Thyroid gland (tissue), 4 donors: ENCODE measurements around the gene ZNF672. TPM values are rescaled to one million over a fixed set of nuclear protein-coding genes. Genes with fewer than 3 reads are reported as not detected.

Experiments
- DNase-seq, 2 donors: peaks; one replicate each; pipeline ENCODE4 v3.0.0-alpha.2; 2019
- H3K27ac ChIP-seq, 3 donors: fragments of 200-600 bp; sonication (generic); 1 replicate in 2 of 3; 2 replicates in 1 of 3; pipeline ENCODE4 v1.5.1; 2016 to 2019; ENCODE audit warnings: mild to moderate bottlenecking in 1 of 3, moderate library complexity in 1 of 3
- H3K27me3 ChIP-seq: fragments of 200-600 bp; sonication (generic); one replicate; pipeline ENCODE4 v1.5.1; 2019
- H3K36me3 ChIP-seq, 2 donors: fragments of 200-600 bp; sonication (generic); one replicate each; pipeline ENCODE4 v1.5.1; 2016 to 2019
- H3K4me1 ChIP-seq, 2 donors: fragments of 200-600 bp; sonication (generic); one replicate each; pipeline ENCODE4 v1.5.1; 2017 to 2019
- H3K4me3 ChIP-seq, 3 donors: fragments of 200-600 bp; sonication (generic); replicated peaks in 1 of 3; 1 replicate in 2 of 3; 2 replicates in 1 of 3; pipeline ENCODE4 v1.5.1; 2016; ENCODE audit warnings: mild to moderate bottlenecking in 1 of 3
- H3K9me3 ChIP-seq: fragments of 200-600 bp; sonication (generic); one replicate; pipeline ENCODE4 v1.5.1; 2017
- POLR2A ChIP-seq, 2 donors: fragments of 450-650 bp; IDR thresholded peaks; one replicate each; pipeline ENCODE4 v1.6.1; 2017; ENCODE audit warnings: antibody characterized with exemption in 2 of 2, mild to moderate bottlenecking in 2 of 2, moderate library complexity in 1 of 2
- WGBS, 2 donors: methylation state at CpG; one replicate each; pipeline ENCODE4 v1.1.5; 2017; 5-methylcytosine and 5-hydroxymethylcytosine counted together
- intact Hi-C: fragments of 100-400 bp; cut with DNase I; formaldehyde crosslinking; loops from one replicate; pipeline ENCODE4 v1.15.1; 2023
- total RNA-seq, 4 donors: library from RNA; depleted of rRNA; stranded (reverse); fragments of >200 nt; gene quantifications; one replicate each; pipeline ENCODE4 v1.2.3, GENCODE V29; 2016
- TF ChIP-seq, protein P1 (sequence below), 6 experiments: fragments of 200-600 bp in 3 of 6; fragments of 450-650 bp in 3 of 6; sonication (generic) in 3 of 6; IDR thresholded peaks; one replicate each; pipeline ENCODE4 v1.5.1; 2016 to 2019; ENCODE audit warnings: antibody characterized with exemption in 6 of 6, mild to moderate bottlenecking in 2 of 6, inconsistent platforms in 1 of 6, moderate library complexity in 1 of 6

The ZNF672 gene
- total RNA-seq, 4 donors from 2014 or later, result 43.5 to 82.2 (median 53.7) TPM

DNA sequence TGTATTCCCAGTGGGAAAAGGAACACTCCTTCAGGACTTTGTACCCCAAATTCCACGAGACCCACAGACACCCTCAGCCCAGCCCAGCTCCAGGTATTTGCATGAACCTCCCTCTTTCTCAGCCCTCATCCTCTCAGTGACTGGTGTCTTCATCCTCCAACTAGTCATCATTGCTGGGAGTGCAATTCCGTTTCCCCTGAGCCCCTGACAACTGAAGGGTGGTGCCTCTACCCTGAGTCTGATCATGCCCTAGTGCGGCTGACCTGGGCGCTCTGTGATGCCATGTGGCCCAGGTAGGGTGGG lies 24.6 kb downstream of the ZNF672 start:
- no peak for TF ChIP-seq POLR2A (IDR thresholded peaks at IDR 0.05)
- TF ChIP-seq, protein P1, sequence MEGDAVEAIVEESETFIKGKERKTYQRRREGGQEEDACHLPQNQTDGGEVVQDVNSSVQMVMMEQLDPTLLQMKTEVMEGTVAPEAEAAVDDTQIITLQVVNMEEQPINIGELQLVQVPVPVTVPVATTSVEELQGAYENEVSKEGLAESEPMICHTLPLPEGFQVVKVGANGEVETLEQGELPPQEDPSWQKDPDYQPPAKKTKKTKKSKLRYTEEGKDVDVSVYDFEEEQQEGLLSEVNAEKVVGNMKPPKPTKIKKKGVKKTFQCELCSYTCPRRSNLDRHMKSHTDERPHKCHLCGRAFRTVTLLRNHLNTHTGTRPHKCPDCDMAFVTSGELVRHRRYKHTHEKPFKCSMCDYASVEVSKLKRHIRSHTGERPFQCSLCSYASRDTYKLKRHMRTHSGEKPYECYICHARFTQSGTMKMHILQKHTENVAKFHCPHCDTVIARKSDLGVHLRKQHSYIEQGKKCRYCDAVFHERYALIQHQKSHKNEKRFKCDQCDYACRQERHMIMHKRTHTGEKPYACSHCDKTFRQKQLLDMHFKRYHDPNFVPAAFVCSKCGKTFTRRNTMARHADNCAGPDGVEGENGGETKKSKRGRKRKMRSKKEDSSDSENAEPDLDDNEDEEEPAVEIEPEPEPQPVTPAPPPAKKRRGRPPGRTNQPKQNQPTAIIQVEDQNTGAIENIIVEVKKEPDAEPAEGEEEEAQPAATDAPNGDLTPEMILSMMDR (IDR thresholded peaks at IDR 0.05), result no peak
- WGBS, 2 donors, result 14 to 27% methylated on average over 2 of the region's 4 CpGs
- intact Hi-C loops, result no loop called here
- Histone ChIP-seq H3K4me1 (peaks cover 13 to 23% of the 10 kb centered on the region in 2 donors), H3K9me3 (no peaks in the 10 kb centered on the region), H3K27me3 (no peaks in the 10 kb centered on the region), H3K4me3 (peak overlapping the region in 2 of 3 donors; percentile 19 to 47), H3K36me3 (no peaks in the 10 kb centered on the region), H3K27ac (peak overlapping the region; percentile 45 to 72 (median 72))
- DNase-seq, result no peak

DNA sequence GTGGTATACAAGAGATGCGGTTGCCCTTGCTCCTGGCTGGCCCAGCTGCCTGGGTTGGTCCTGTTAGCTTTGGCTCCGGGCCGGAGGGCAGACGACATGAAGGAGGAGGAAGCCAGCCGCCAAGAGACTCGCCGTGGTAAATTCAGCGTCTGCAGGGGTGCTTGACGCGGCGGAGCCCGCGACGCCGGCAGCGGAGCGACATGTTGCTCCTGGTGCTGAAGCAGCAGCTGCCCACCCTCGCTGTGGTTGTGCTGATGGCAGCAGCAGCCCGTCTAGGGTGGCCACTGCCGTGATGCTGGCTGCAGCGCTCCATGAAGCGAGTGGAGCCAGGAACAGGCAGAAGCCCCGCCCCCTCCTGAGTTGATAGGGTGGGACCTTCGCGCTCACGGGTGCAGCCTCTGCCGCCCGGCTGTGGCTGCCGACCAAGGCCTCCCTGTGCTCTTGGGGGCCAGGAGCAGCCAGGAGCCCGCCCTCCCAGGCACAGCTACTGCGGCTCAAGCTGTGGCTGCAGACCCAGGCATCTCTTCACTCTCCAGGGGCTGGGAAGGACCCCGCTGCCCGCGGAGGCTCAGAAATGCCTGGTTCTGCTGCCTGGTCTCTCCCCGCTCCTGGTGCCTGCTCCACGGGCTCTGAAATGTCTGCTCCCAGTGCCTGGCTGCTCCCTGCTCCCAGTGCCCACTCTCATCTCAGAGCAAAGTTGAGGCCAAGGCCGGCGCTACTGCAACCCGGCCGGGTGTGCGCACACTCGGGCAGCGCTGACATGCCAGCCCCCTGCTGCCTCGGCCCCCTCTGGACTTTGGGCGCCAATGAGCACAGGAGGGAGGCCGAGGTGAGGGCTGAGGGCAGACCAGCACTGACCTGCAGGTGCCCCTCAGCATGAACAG lies 25.2 kb downstream of the ZNF672 start:
- DNase-seq, result peak; percentile 93 to 95
- peak; percentile 32 to 91 for TF ChIP-seq POLR2A (IDR thresholded peaks at IDR 0.05)
- TF ChIP-seq, protein P1 (IDR thresholded peaks at IDR 0.05), result no peak
- Histone ChIP-seq H3K4me1 (peaks cover 7 to 19% of the 10 kb centered on the region in 2 donors), H3K36me3 (no peaks in the 10 kb centered on the region), H3K27me3 (no peaks in the 10 kb centered on the region), H3K9me3 (no peaks in the 10 kb centered on the region), H3K27ac (peak overlapping the region; percentile 45 to 72 (median 72)), H3K4me3 (peak overlapping the region in 2 of 3 donors; percentile 19 to 47)
- 3 to 8% methylated on average over 14 to 42 of the region's 46 CpGs for WGBS, 2 donors
- intact Hi-C loops, result no loop called here

DNA sequence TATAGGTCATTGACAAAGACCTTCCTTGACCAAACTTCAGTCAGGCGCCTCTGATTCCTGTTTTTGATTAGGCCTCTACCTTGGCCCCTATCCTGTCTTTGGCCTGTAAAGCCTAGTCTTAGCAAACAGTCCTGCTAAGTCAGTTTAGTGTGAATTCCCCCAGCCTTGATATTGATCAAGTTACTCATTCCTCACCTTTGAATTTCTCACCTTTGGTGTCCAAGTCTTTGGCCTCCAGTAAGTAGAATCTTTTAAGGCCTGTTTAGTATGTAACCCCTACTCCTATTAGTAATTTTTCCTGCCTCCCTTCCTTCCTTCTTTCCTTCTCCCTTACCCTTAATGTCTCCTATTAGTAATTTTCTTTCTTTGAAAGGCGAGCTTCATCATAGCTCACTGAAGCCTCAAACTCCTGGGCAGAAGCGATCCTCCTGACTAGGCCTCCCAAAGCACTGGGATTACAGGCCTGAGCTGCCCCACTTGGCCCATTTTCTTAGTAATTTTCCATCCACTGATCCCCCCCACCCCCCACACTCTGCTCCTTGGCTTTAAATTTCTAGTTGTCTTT lies 33.9 kb downstream of the ZNF672 start:
- DNase-seq, result no peak
- Histone ChIP-seq H3K36me3 (no peaks in the 10 kb centered on the region), H3K4me3 (no peak overlapping the region), H3K27me3 (no peaks in the 10 kb centered on the region), H3K27ac (peak overlapping the region; percentile 97 to 100 (median 99)), H3K4me1 (peaks cover 0 to 9% of the 10 kb centered on the region in 2 donors), H3K9me3 (no peaks in the 10 kb centered on the region)
- TF ChIP-seq, protein P1 (IDR thresholded peaks at IDR 0.05), result no peak
- no peak for TF ChIP-seq POLR2A (IDR thresholded peaks at IDR 0.05)
- intact Hi-C loops, result no loop called here
- 96 to 100% methylated on average over 3 of the region's 3 CpGs for WGBS, 2 donors

DNA sequence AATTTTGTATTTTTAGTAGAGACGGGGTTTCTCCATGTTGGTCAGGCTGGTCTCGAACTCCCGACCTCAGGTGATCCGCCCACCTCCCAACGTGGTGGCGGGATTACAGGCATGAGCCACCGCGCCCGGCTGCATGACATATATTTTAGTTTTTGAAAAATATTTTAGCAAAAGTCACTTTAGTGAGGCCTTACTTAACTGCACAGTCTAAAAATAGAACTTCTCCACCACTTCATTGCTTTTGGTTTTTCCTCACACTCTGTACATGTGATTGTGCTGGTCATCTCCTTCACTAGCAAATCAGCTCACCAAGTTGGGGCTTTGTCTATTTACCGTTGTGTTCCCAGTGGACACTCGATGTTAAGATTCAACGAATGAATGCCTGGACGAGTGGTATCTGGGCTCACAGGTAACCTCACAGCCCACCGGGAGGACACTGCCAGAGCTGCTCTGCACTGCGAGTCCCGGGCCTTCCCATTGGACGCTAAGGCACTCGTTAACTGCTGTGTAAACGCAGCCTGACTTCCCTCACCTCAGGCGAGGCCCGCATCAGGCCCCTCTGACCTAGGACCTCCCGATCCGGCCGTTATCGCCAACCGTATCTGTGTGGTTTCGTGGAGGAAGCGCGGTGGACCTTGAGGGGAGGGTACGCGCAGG lies 34.9 kb downstream of the ZNF672 start:
- H3K4me3 ChIP-seq, result peak overlapping the region; percentile 13 to 66 (median 47)
- peak; percentile 67 to 88 for TF ChIP-seq POLR2A (IDR thresholded peaks at IDR 0.05)
- TF ChIP-seq, protein P1 (IDR thresholded peaks at IDR 0.05), result no peak
- no peaks in the 10 kb centered on the region for H3K27me3 ChIP-seq
- peak overlapping the region; percentile 97 to 100 (median 99) for H3K27ac ChIP-seq
- intact Hi-C loops, result no loop called here
- DNase-seq, result peak; percentile 92 to 95
- no peaks in the 10 kb centered on the region for H3K36me3 ChIP-seq
- H3K4me1 ChIP-seq, result peaks cover 0 to 9% of the 10 kb centered on the region in 2 donors
- H3K9me3 ChIP-seq, result no peaks in the 10 kb centered on the region
- WGBS, 2 donors, result 1 to 2% methylated on average over 31 of the region's 31 CpGs
